H1 (cell line): ENCODE results near the gene WDR13. TPM values are rescaled to one million over a fixed set of nuclear protein-coding genes. Genes with fewer than 3 reads are reported as not detected.

Experiments used
- CTCF ChIA-PET: fragments of 300-600 bp; sonication (Branson Sonifier 250); formaldehyde crosslinking; loops from one replicate; lab custom pipeline; 2021; ENCODE audit not compliant: partially characterized antibody; lab: Charles Lee
- POLR2A ChIA-PET: fragments of 300-600 bp; sonication (Branson Sonifier 250); formaldehyde crosslinking; loops from one replicate; lab custom pipeline; 2021; ENCODE audit warnings: inconsistent platforms; ENCODE audit not compliant: partially characterized antibody; lab: Charles Lee
- DNase-seq, 2 experiments: peaks; one replicate each; pipeline versions ENCODE4 v3.0.0 to v3.0.0-alpha.2; 2010 to 2022; ENCODE audit warnings: low spot score in 2 of 2, low read depth in 1 of 2, mixed read lengths in 1 of 2
- FAIRE-seq: peaks from 2 replicates; lab custom pipeline; 2011; peaks lifted over from hg19 to GRCh38; lab: Jason Lieb, UNC
- H2AFZ ChIP-seq: 2 replicates; pipeline ENCODE4 v1.8.1; 2012; ENCODE audit warnings: low read length, inconsistent platforms
- H2AK5ac ChIP-seq: 2 replicates; pipeline ENCODE4 v1.6.1; 2013; ENCODE audit warnings: low read depth, low read length
- H2BK120ac ChIP-seq: replicated peaks from 2 replicates; pipeline ENCODE3; 2013; ENCODE audit warnings: low read depth, low read length, inconsistent platforms
- H2BK12ac ChIP-seq: 2 replicates; pipeline ENCODE4 v1.6.1; 2013; ENCODE audit warnings: low read depth, low read length
- H2BK15ac ChIP-seq: 2 replicates; pipeline ENCODE4 v1.6.1; 2013; ENCODE audit warnings: low read length
- H2BK20ac ChIP-seq: 2 replicates; pipeline ENCODE4 v1.6.1; 2013; ENCODE audit warnings: low read length
- H2BK5ac ChIP-seq: 2 replicates; pipeline ENCODE4 v1.6.1; 2013; ENCODE audit warnings: low read depth, low read length
- H3K14ac ChIP-seq: 2 replicates; pipeline ENCODE4 v1.6.1; 2013; ENCODE audit warnings: inconsistent platforms; ENCODE audit not compliant: insufficient read length
- H3K18ac ChIP-seq: 2 replicates; pipeline ENCODE4 v1.6.1; 2013; ENCODE audit warnings: low read length; ENCODE audit errors: extremely low read depth
- H3K23ac ChIP-seq: 2 replicates; pipeline ENCODE4 v1.6.1; 2013; ENCODE audit warnings: inconsistent platforms; ENCODE audit not compliant: insufficient read length
- H3K23me2 ChIP-seq: 2 replicates; pipeline ENCODE4 v1.6.1; 2013; ENCODE audit warnings: low read depth, low read length
- H3K27ac ChIP-seq: 2 replicates; pipeline ENCODE4 v1.6.1; 2011; ENCODE audit warnings: low read depth, low read length, inconsistent platforms
- H3K27me3 ChIP-seq, 4 experiments: replicated peaks in 1 of 4; 1 replicate in 1 of 4; 2 replicates in 3 of 4; pipeline versions ENCODE4 v1.6.1 to v1.8.1; 2011 to 2013; ENCODE audit warnings: low read length in 3 of 4, mild to moderate bottlenecking in 3 of 4, inconsistent platforms in 2 of 4, mixed read lengths in 2 of 4, moderate library complexity in 1 of 4; ENCODE audit not compliant: control insufficient read depth in 3 of 4, insufficient read depth in 3 of 4; ENCODE audit errors: extremely low read depth in 1 of 4
- H3K36me3 ChIP-seq, 4 experiments: 2 replicates each; pipeline versions ENCODE4 v1.6.1 to v1.8.1; 2011 to 2013; ENCODE audit warnings: mild to moderate bottlenecking in 4 of 4, low read length in 3 of 4, moderate library complexity in 2 of 4, control low read depth in 1 of 4, inconsistent platforms in 1 of 4; ENCODE audit not compliant: insufficient read depth in 4 of 4, control insufficient read depth in 2 of 4
- H3K4ac ChIP-seq: replicated peaks from 2 replicates; pipeline ENCODE3; 2013; ENCODE audit warnings: low read length, low read depth, mixed read lengths, inconsistent platforms; ENCODE audit not compliant: insufficient read length
- H3K4me1 ChIP-seq, 4 experiments: replicated peaks in 1 of 4; 1 replicate in 1 of 4; 2 replicates in 3 of 4; pipeline versions ENCODE4 v1.6.1 to v1.8.1; 2011 to 2013; ENCODE audit warnings: low read length in 3 of 4, inconsistent platforms in 2 of 4, mixed read lengths in 1 of 4; ENCODE audit not compliant: insufficient read depth in 4 of 4, control insufficient read depth in 3 of 4
- H3K4me2 ChIP-seq, 2 experiments: 2 replicates each; pipeline versions ENCODE4 v1.6.1 to v1.8.1; 2011 to 2013; ENCODE audit warnings: low read depth in 2 of 2, low read length in 2 of 2, control low read depth in 1 of 2, inconsistent platforms in 1 of 2, mild to moderate bottlenecking in 1 of 2; ENCODE audit not compliant: insufficient read depth in 1 of 2
- H3K4me3 ChIP-seq, 4 experiments: fragments of 200-600, 300-600 bp in 1 of 4; sonication (generic), shearing (Covaris generic), sonication (Bioruptor Twin) in 1 of 4; 2 replicates each; pipeline versions ENCODE4 v1.5.1 to v1.8.1; 2011 to 2016; ENCODE audit warnings: low read length in 4 of 4, low read depth in 3 of 4, control low read depth in 2 of 4, inconsistent platforms in 2 of 4, mild to moderate bottlenecking in 2 of 4, mixed read lengths in 1 of 4, moderate library complexity in 1 of 4; ENCODE audit not compliant: insufficient read depth in 2 of 4; ENCODE audit errors: extremely low read depth in 1 of 4
- H3K56ac ChIP-seq: replicated peaks from 2 replicates; pipeline ENCODE3; 2013; ENCODE audit warnings: low read depth, mild to moderate bottlenecking, mixed read lengths, low read length, inconsistent platforms; ENCODE audit not compliant: insufficient read length
- H3K79me1 ChIP-seq: 2 replicates; pipeline ENCODE4 v1.6.1; 2013; ENCODE audit warnings: low read depth, low read length, control low read depth
- H3K79me2 ChIP-seq, 2 experiments: 2 replicates each; pipeline versions ENCODE4 v1.6.1 to v1.8.1; 2012 to 2013; ENCODE audit warnings: low read length in 2 of 2, mild to moderate bottlenecking in 2 of 2, inconsistent platforms in 1 of 2; ENCODE audit not compliant: insufficient read depth in 2 of 2, control insufficient read depth in 1 of 2
- H3K9ac ChIP-seq, 4 experiments: replicated peaks in 1 of 4; 1 replicate in 1 of 4; 2 replicates in 3 of 4; pipeline versions ENCODE4 v1.6.1 to v1.8.1; 2011 to 2013; ENCODE audit warnings: low read depth in 3 of 4, low read length in 3 of 4, control low read depth in 2 of 4, mild to moderate bottlenecking in 2 of 4, moderate library complexity in 2 of 4, inconsistent platforms in 1 of 4; ENCODE audit errors: extremely low read depth in 1 of 4
- H3K9me3 ChIP-seq, 2 experiments: 2 replicates each; pipeline versions ENCODE4 v1.6.1 to v1.8.1; 2012 to 2013; ENCODE audit warnings: mild to moderate bottlenecking in 2 of 2, moderate library complexity in 2 of 2, control low read depth in 1 of 2, inconsistent platforms in 1 of 2, low read depth in 1 of 2, low read length in 1 of 2, mixed read lengths in 1 of 2; ENCODE audit not compliant: insufficient read depth in 2 of 2
- H4K20me1 ChIP-seq, 2 experiments: replicated peaks in 1 of 2; 2 replicates each; pipeline versions ENCODE3 to v1.8.1; 2011 to 2013; ENCODE audit warnings: inconsistent platforms in 2 of 2, low read length in 2 of 2, mild to moderate bottlenecking in 1 of 2; ENCODE audit not compliant: insufficient read depth in 2 of 2, control insufficient read depth in 1 of 2
- H4K5ac ChIP-seq: 2 replicates; pipeline ENCODE4 v1.6.1; 2013; ENCODE audit warnings: low read length, low read depth, mixed read lengths, inconsistent platforms; ENCODE audit not compliant: insufficient read length
- H4K8ac ChIP-seq: 2 replicates; pipeline ENCODE4 v1.8.0; 2013; ENCODE audit warnings: mild to moderate bottlenecking, moderate library complexity, low read length, inconsistent platforms; ENCODE audit not compliant: insufficient read depth; ENCODE audit errors: extremely low read depth
- H4K91ac ChIP-seq: replicated peaks from 2 replicates; pipeline ENCODE3; 2013; ENCODE audit warnings: low read length, mixed read lengths, inconsistent platforms; ENCODE audit not compliant: insufficient read length
- CEBPB ChIP-seq: IDR thresholded peaks from 2 replicates; pipeline ENCODE4 v1.6.1; 2012; ENCODE audit warnings: low read depth, low read length
- CHD2 ChIP-seq: IDR thresholded peaks from 2 replicates; pipeline ENCODE4 v1.6.1; 2012; ENCODE audit warnings: low read length, improper control_type of control experiment
- MAX ChIP-seq: IDR thresholded peaks from 2 replicates; pipeline ENCODE4 v1.6.1; 2012; ENCODE audit warnings: inconsistent platforms
- NANOG ChIP-seq: IDR thresholded peaks from 2 replicates; pipeline ENCODE4 v1.6.1; 2011; ENCODE audit warnings: low read length, low read depth, mild to moderate bottlenecking, inconsistent platforms; ENCODE audit not compliant: insufficient read depth, poor library complexity, severe bottlenecking
- RBBP5 ChIP-seq: IDR thresholded peaks from 2 replicates; pipeline ENCODE4 v1.7.1; 2012; ENCODE audit warnings: low read depth, mild to moderate bottlenecking, inconsistent platforms, low read length, moderate library complexity, borderline replicate concordance
- RFX5 ChIP-seq: IDR thresholded peaks from 2 replicates; pipeline ENCODE4 v1.6.1; 2011; ENCODE audit warnings: low read depth, low read length, improper control_type of control experiment, borderline replicate concordance
- SIX5 ChIP-seq: IDR thresholded peaks from 2 replicates; pipeline ENCODE4 v1.6.1; 2011; ENCODE audit warnings: mild to moderate bottlenecking, low read depth, low read length
- SP1 ChIP-seq: IDR thresholded peaks from 2 replicates; pipeline ENCODE4 v1.6.1; 2011; ENCODE audit warnings: low read depth, low read length
- TEAD4 ChIP-seq: IDR thresholded peaks from 2 replicates; pipeline ENCODE4 v1.6.1; 2012; ENCODE audit warnings: low read depth, low read length, inconsistent platforms, mixed read lengths
- WGBS, 2 experiments: shearing (Covaris generic) in 1 of 2; methylation state at CpG; one replicate each; pipeline versions ENCODE4 v1.1.6 to v1.1.7; 2013 to 2015; ENCODE audit warnings: low lambda C conversion rate in 2 of 2, mixed read lengths in 2 of 2, inconsistent platforms in 1 of 2, low coverage in 1 of 2, missing lambda C conversion rate in 1 of 2; ENCODE audit not compliant: insufficient replicate concordance in 2 of 2, insufficient coverage in 1 of 2, insufficient read length in 1 of 2; ENCODE audit errors: extremely low coverage in 1 of 2, missing lambda C conversion rate in 1 of 2; 5-methylcytosine and 5-hydroxymethylcytosine counted together
- polyA plus RNA-seq, 7 experiments: library from polyadenylated mRNA; depleted of rRNA in 3 of 7; stranded (reverse) in 5 of 7; unstranded in 2 of 7; fragments of >200 nt in 5 of 7; fragments of 200-250 nt in 2 of 7; gene quantifications; 1 replicate in 5 of 7; 2 replicates in 1 of 7; 4 replicates in 1 of 7; pipeline versions ENCODE4 v1.2.1 to v1.2.3, GENCODE V29; 2011 to 2013; ENCODE audit warnings: missing spikeins in 2 of 7, mixed read lengths in 2 of 7
- total RNA-seq: library from RNA; stranded (reverse); fragmentation: NEBNext Ultra II Directional; extraction: Animal tissue kit (Norgen Biotek cat#: 25700); gene quantifications from 2 replicates; pipeline ENCODE4 v1.2.1, GENCODE V29; 2021

The WDR13 gene
- total and polyA plus RNA-seq, 2 of the 8 experiments (the other 6 are each of a cell fraction or from before 2014, with no cell fraction given), result 19.4 to 46.3 TPM

GRCh38 chrX:48560681-48561080, 36.6 kb upstream of the WDR13 start:
- Histone ChIP-seq H3K4me1 (no peaks in the 10 kb centered on the region), H3K23ac (no peak overlapping the region), H2BK5ac (no peak overlapping the region), H2BK12ac (no peak overlapping the region), H3K4me3 (no peak overlapping the region), H3K4ac (no peak overlapping the region), H2BK120ac (no peak overlapping the region), H3K23me2 (no peaks in the 10 kb centered on the region), H4K8ac (no peak overlapping the region), H2BK15ac (no peak overlapping the region), H2AFZ (no peak overlapping the region), H3K56ac (no peak overlapping the region), H3K14ac (no peak overlapping the region), H3K9ac (no peak overlapping the region), H3K27ac (no peak overlapping the region), H3K9me3 (no peaks in the 10 kb centered on the region), H3K79me2 (no peaks in the 10 kb centered on the region), H4K5ac (no peak overlapping the region), H3K18ac (no peak overlapping the region), H3K4me2 (no peak overlapping the region), H3K36me3 (peaks cover 0 to 8% (median under 1%) of the 10 kb centered on the region in 4 experiments; a peak in 3 of 8 replicates), H2BK20ac (no peak overlapping the region), H3K79me1 (no peaks in the 10 kb centered on the region), H2AK5ac (no peak overlapping the region), H4K91ac (no peak overlapping the region), H4K20me1 (no peaks in the 10 kb centered on the region), H3K27me3 (no peaks in the 10 kb centered on the region)
- POLR2A ChIA-PET, result interaction anchor here (2.9 kb wide), 1 partner anchor 14 kb away, joined by 11 read pairs; the partner anchor contains the start of gene RBM3
- DNase-seq (no peak), FAIRE-seq (no peak)
- no peak for TF ChIP-seq RFX5
- no peak for TF ChIP-seq TEAD4
- no peak for TF ChIP-seq RBBP5
- no peak for TF ChIP-seq NANOG
- no peak for TF ChIP-seq CEBPB
- no peak for TF ChIP-seq SP1
- no peak for TF ChIP-seq CHD2
- no peak for TF ChIP-seq MAX
- TF ChIP-seq SIX5, result no peak
- CTCF ChIA-PET, result no interaction called here
- 95% methylated on average over 10 of the region's 12 CpGs; no CpG with 5 or more reads in 1 of the 2 experiments for WGBS, 2 experiments
